CD8-positive, alpha-beta memory T cell (primary cell): ENCODE results near the gene RIPOR2. TPM values are rescaled to one million over a fixed set of nuclear protein-coding genes. Genes with fewer than 3 reads are reported as not detected.

Experiments
- CTCF ChIA-PET: fragments of 350-600 bp; sonication (Branson Sonifier 250); formaldehyde crosslinking; loops from one replicate; lab custom pipeline; 2021; ENCODE audit warnings: antibody characterized with exemption; lab: Charles Lee
- POLR2A ChIA-PET: fragments of 350-600 bp; sonication (Branson Sonifier 250); formaldehyde crosslinking; loops from one replicate; lab custom pipeline; 2021; ENCODE audit warnings: antibody characterized with exemption; lab: Charles Lee
- DNase-seq, 5 donors: peaks; one replicate each; pipeline versions ENCODE4 v3.0.0 to v3.0.0-alpha.2; 2020 to 2022; ENCODE audit warnings: mixed read lengths in 1 of 5
- H3K27ac ChIP-seq: one replicate; pipeline ENCODE4 v1.7.0; 2013; ENCODE audit warnings: low read depth, mild to moderate bottlenecking, low read length, moderate library complexity
- H3K27me3 ChIP-seq: 2 replicates; pipeline ENCODE4 v1.7.0; 2013; ENCODE audit warnings: low read length, mild to moderate bottlenecking; ENCODE audit not compliant: insufficient read depth, poor library complexity, severe bottlenecking
- H3K36me3 ChIP-seq: 2 replicates; pipeline ENCODE4 v1.7.0; 2013; ENCODE audit warnings: mild to moderate bottlenecking, low read length, moderate library complexity; ENCODE audit not compliant: insufficient read depth
- H3K4me1 ChIP-seq: 2 replicates; pipeline ENCODE4 v1.7.0; 2013; ENCODE audit warnings: mild to moderate bottlenecking, low read length, moderate library complexity; ENCODE audit not compliant: insufficient read depth
- H3K4me3 ChIP-seq: 2 replicates; pipeline ENCODE4 v1.7.0; 2013; ENCODE audit warnings: mild to moderate bottlenecking, low read length
- H3K9me3 ChIP-seq: 2 replicates; pipeline ENCODE4 v1.7.0; 2013; ENCODE audit warnings: mild to moderate bottlenecking, low read length
- H3K27ac Mint-ChIP-seq, 8 donors: one replicate each; pipeline ENCODE4 v1.8.0; 2020 to 2021; ENCODE audit warnings: mixed read lengths in 8 of 8, mild to moderate bottlenecking in 6 of 8, inconsistent platforms in 3 of 8, moderate library complexity in 3 of 8
- H3K27me3 Mint-ChIP-seq, 2 donors: one replicate each; pipeline ENCODE4 v1.8.0; 2020 to 2021; ENCODE audit warnings: mixed read lengths in 2 of 2, mild to moderate bottlenecking in 1 of 2, moderate library complexity in 1 of 2
- H3K36me3 Mint-ChIP-seq, 3 donors: one replicate each; pipeline ENCODE4 v1.8.0; 2020 to 2021; ENCODE audit warnings: mixed read lengths in 3 of 3, inconsistent platforms in 1 of 3, mild to moderate bottlenecking in 1 of 3
- H3K4me1 Mint-ChIP-seq, 3 donors: one replicate each; pipeline ENCODE4 v1.8.0; 2020 to 2021; ENCODE audit warnings: mixed read lengths in 3 of 3, inconsistent platforms in 1 of 3, mild to moderate bottlenecking in 1 of 3
- H3K4me3 Mint-ChIP-seq, 7 donors: one replicate each; pipeline ENCODE4 v1.8.0; 2020 to 2021; ENCODE audit warnings: mixed read lengths in 7 of 7, mild to moderate bottlenecking in 6 of 7, moderate library complexity in 4 of 7, inconsistent platforms in 2 of 7
- H3K9me3 Mint-ChIP-seq, 5 donors: one replicate each; pipeline ENCODE4 v1.8.0; 2020 to 2022; ENCODE audit warnings: mixed read lengths in 5 of 5, mild to moderate bottlenecking in 3 of 5, moderate library complexity in 2 of 5, inconsistent platforms in 1 of 5
- polyA plus RNA-seq: library from polyadenylated mRNA; unstranded; fragments of 300-500 nt; fragmentation: Illumina TruSeq; gene quantifications from one replicate; pipeline ENCODE4 v1.2.3, GENCODE V29; 2021
- total RNA-seq, 2 experiments: library from RNA; stranded (reverse); gene quantifications; one replicate each; pipeline ENCODE4 v1.2.3, GENCODE V29; 2021

The RIPOR2 gene
- total and polyA plus RNA-seq, 3 experiments from 2014 or later: 54.4 to 427 (median 58.2) TPM

- peaks cover 95% of the 10 kb centered on the region for H3K4me1 ChIP-seq
- H3K36me3 ChIP-seq: peaks cover 21% of the 10 kb centered on the region
- H3K4me3 ChIP-seq: peak overlapping the region; percentile 61
- peaks cover 96 to 97% (median 97%) of the 10 kb centered on the region in 3 donors for H3K4me1 Mint-ChIP-seq
- peak; percentile 20 to 63 (median 47) for DNase-seq
- no peaks in the 10 kb centered on the region for H3K9me3 Mint-ChIP-seq
- no peaks in the 10 kb centered on the region for H3K27me3 ChIP-seq
- POLR2A ChIA-PET: interaction anchor here (0.6 to 4.0 kb wide), 13 partner anchors 9 to 107 kb away, joined by 3 to 46 read pairs (median 4); partner anchors contain the start of gene RIPOR2
- peak overlapping the region; percentile 51 for H3K27ac ChIP-seq
- H3K27me3 Mint-ChIP-seq: no peaks in the 10 kb centered on the region
- peaks cover 0 to 90% (median 36%) of the 10 kb centered on the region in 3 donors for H3K36me3 Mint-ChIP-seq
- H3K27ac Mint-ChIP-seq: peak overlapping the region; percentile 90 to 99 (median 98)
- CTCF ChIA-PET: interaction anchor here (0.6 to 7.3 kb wide), 15 partner anchors 9 to 131 kb away, joined by 3 to 98 read pairs (median 7); partner anchors contain the start of gene RIPOR2
- H3K9me3 ChIP-seq: no peaks in the 10 kb centered on the region
- H3K4me3 Mint-ChIP-seq: peak overlapping the region; percentile 89 to 98 (median 94)
Observed at GRCh38 chr6:24910961-24911725, 24.6 kb downstream of the RIPOR2 start.

DNA sequence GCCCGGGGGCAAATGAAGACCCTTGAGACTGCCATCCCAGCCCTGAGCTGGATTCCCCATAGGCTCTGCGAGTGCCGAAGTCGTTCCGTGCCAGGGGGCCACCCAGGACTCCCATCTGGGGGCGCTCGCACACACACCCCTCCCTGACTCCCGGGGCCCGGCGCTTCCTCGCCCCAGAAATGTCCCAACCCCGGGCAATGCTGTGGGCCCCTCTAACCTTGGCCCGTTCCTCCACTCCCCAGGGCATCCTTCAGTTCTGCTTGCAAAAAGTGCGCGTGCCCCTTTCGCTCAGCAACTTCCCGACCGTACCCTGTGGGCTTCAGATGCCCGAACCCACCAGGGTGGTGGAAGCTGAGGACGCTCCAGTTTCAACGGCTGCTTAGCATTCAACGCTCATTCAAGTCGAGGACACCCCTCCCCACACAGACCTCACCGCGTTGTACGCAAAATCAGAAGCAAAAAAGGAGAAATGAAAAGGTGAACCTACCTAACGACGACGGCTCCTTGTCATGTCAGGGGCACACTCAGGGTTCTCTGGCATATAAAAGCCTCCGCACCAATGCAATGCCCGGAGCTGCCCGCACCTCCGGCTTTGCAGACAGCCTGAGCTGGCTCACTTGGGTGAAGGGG is 25.3 kb downstream of the RIPOR2 start:
- Histone ChIP-seq H3K9me3 (no peaks in the 10 kb centered on the region), H3K4me3 (peak overlapping the region; percentile 61), H3K27ac (peak overlapping the region; percentile 51), H3K4me1 (peaks cover 92% of the 10 kb centered on the region), H3K36me3 (peaks cover 19% of the 10 kb centered on the region), H3K27me3 (no peaks in the 10 kb centered on the region)
- peaks cover 0 to 90% (median 35%) of the 10 kb centered on the region in 3 donors for H3K36me3 Mint-ChIP-seq
- H3K9me3 Mint-ChIP-seq: no peaks in the 10 kb centered on the region
- peak overlapping the region; percentile 89 to 98 (median 94) for H3K4me3 Mint-ChIP-seq
- POLR2A ChIA-PET: interaction anchor here (0.6 to 4.0 kb wide), 12 partner anchors 10 to 108 kb away, joined by 3 to 46 read pairs (median 4); partner anchors contain the start of gene RIPOR2
- peak overlapping the region; percentile 86 to 99 (median 98) for H3K27ac Mint-ChIP-seq
- no peaks in the 10 kb centered on the region for H3K27me3 Mint-ChIP-seq
- peak in 2 of 5 donors; percentile 62 to 63 for DNase-seq
- CTCF ChIA-PET: interaction anchor here (0.6 to 7.3 kb wide), 25 partner anchors 10 to 160 kb away, joined by 3 to 98 read pairs (median 7); partner anchors contain the start of gene RIPOR2
- H3K4me1 Mint-ChIP-seq: peaks cover 96 to 97% (median 97%) of the 10 kb centered on the region in 3 donors

DNA sequence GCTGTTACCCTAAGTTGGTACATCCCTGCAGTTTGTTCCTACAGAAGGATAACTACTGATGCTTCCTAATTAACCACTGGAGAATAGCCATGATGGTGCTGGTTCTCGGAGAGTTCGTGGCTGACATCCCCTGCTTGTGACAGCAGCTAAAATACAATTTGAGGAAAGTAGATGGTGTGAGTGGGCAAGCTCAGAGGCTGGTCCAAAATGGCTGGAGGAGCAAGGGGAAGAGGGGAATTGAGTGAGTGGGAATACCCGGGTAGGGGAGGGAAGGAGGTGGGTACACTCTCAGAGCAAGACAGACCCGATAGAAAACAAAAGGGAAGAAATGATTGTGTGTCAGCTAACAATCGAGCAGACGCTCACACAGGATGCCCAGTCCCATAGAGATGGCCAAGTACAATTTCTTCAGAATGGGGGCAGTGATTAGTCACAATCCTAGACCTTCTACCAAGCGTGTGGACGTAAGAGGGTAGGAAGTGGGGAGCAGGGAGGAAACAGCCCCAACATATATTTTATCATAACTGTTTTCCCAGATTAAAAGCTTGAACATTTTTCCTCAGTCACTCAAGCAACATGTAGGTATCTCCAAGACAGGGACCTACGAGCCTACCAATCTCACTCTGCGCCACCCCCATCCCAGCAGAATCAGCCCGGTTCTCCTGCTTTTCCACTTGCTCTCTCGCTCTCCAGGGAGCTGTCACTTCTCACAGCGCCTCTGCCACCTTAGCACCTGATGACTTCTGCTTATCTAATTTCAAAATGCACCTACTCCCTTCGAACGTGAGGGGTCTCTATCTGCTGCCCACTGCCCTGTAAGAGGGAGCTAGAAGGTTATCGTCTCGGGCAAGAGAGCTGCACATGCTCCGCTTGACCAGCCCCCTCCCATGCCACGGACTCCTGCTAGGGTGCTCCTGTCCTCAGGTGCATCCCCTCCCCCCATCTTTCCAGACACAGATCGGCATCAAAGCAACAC is 26.2 kb downstream of the RIPOR2 start:
- H3K4me3 ChIP-seq: peak overlapping the region; percentile 61
- DNase-seq: no peak
- peaks cover 22% of the 10 kb centered on the region for H3K36me3 ChIP-seq
- Mint-ChIP-seq H3K27me3 (no peaks in the 10 kb centered on the region), H3K9me3 (no peaks in the 10 kb centered on the region), H3K36me3 (peaks cover 0 to 91% (median 31%) of the 10 kb centered on the region in 3 donors), H3K4me3 (peak overlapping the region; percentile 89 to 98 (median 94)), H3K4me1 (peaks cover 94 to 97% (median 97%) of the 10 kb centered on the region in 3 donors), H3K27ac (peak overlapping the region; percentile 86 to 99 (median 98))
- peaks cover 92% of the 10 kb centered on the region for H3K4me1 ChIP-seq
- POLR2A ChIA-PET: interaction anchor here (0.6 to 4.0 kb wide), 9 partner anchors 9 to 108 kb away, joined by 3 to 46 read pairs (median 4); partner anchors contain the start of gene RIPOR2
- no peak overlapping the region for H3K27ac ChIP-seq
- H3K9me3 ChIP-seq: no peaks in the 10 kb centered on the region
- H3K27me3 ChIP-seq: no peaks in the 10 kb centered on the region
- CTCF ChIA-PET: interaction anchor here (0.8 to 7.3 kb wide), 20 partner anchors 10 to 161 kb away, joined by 3 to 98 read pairs (median 8); partner anchors contain the start of gene RIPOR2

DNA sequence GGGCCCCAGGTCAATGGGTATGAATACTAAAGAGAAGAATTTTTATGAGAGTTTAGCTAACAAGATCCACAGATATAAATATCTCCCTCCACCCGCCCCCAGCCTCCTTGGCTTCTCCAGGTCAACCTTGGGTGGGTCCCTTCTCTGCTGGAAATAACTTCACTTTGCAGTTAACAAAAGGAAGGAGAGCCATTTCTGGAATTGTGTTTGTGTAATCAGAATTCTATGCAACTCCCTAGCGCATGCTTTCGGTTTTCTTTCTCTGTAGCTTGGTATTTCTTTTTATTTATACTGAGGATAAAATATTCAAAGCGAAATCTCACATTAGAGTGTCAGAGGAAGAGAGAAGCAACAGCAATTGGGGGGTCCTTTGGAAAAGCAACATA is 27.1 kb downstream of the RIPOR2 start:
- H3K4me3 ChIP-seq: peak overlapping the region; percentile 61
- H3K27me3 ChIP-seq: no peaks in the 10 kb centered on the region
- no peak overlapping the region for H3K27ac ChIP-seq
- Mint-ChIP-seq H3K27ac (peak overlapping the region; percentile 86 to 99 (median 98)), H3K4me1 (peaks cover 94 to 97% (median 97%) of the 10 kb centered on the region in 3 donors), H3K27me3 (no peaks in the 10 kb centered on the region), H3K4me3 (peak overlapping the region; percentile 89 to 98 (median 94)), H3K36me3 (peaks cover 5 to 91% (median 38%) of the 10 kb centered on the region in 3 donors), H3K9me3 (no peaks in the 10 kb centered on the region)
- no peak for DNase-seq
- CTCF ChIA-PET: interaction anchor here (1.4 to 7.3 kb wide), 12 partner anchors 9 to 162 kb away, joined by 3 to 98 read pairs (median 9); partner anchors contain the start of gene RIPOR2
- H3K9me3 ChIP-seq: no peaks in the 10 kb centered on the region
- POLR2A ChIA-PET: interaction anchor here (0.8 to 1.8 kb wide), 9 partner anchors 10 to 117 kb away, joined by 3 to 8 read pairs (median 3); no protein-coding TSS in a partner anchor
- H3K4me1 ChIP-seq: peaks cover 92% of the 10 kb centered on the region
- peaks cover 30% of the 10 kb centered on the region for H3K36me3 ChIP-seq

- Histone ChIP-seq H3K4me3 (no peak overlapping the region), H3K27ac (no peak overlapping the region), H3K27me3 (no peaks in the 10 kb centered on the region), H3K36me3 (peaks cover 25% of the 10 kb centered on the region), H3K4me1 (peaks cover 92% of the 10 kb centered on the region), H3K9me3 (no peaks in the 10 kb centered on the region)
- Mint-ChIP-seq H3K4me3 (peak overlapping the region; percentile 89 to 98 (median 94)), H3K4me1 (peaks cover 94 to 97% (median 96%) of the 10 kb centered on the region in 3 donors), H3K27me3 (no peaks in the 10 kb centered on the region), H3K27ac (peak overlapping the region; percentile 86 to 99 (median 98)), H3K36me3 (peaks cover 7 to 90% (median 40%) of the 10 kb centered on the region in 3 donors), H3K9me3 (no peaks in the 10 kb centered on the region)
- POLR2A ChIA-PET: interaction anchor here (0.8 to 1.8 kb wide), 8 partner anchors 9 to 117 kb away, joined by 3 to 8 read pairs (median 3); no protein-coding TSS in a partner anchor
- DNase-seq: no peak
- CTCF ChIA-PET: interaction anchor here (1.4 to 7.3 kb wide), 8 partner anchors 9 to 118 kb away, joined by 4 to 98 read pairs (median 13); partner anchors contain the start of gene RIPOR2
Observed at GRCh38 chr6:24907919-24908649, 27.7 kb downstream of the RIPOR2 start.

DNA sequence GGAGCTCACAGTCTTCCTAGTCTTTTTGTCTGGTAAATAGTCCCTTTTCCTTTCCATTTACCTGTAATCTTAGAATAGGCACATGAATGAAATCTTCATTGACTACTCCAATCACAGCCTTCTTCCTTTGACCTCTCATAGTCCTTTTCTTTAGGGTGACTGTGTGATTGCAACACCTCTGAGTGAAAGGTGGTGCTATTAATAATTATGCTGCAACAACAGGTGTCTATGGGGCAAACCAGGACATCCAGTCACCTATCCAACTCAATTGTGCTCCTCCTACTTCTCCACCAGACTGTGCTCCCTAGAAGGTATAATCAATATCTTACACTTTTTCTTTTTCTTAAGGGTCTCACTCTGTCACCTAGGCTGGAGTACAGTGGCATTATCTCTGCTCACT is 29.4 kb downstream of the RIPOR2 start:
- POLR2A ChIA-PET: no interaction called here

More for the DNA sequence above, 29.4 kb downstream of the RIPOR2 start:
- Mint-ChIP-seq H3K9me3 (no peaks in the 10 kb centered on the region), H3K4me3 (peak overlapping the region in 5 of 7 donors; percentile 3 to 89 (median 35)), H3K27ac (peak overlapping the region; percentile 20 to 99 (median 92)), H3K4me1 (peaks cover 91 to 97% (median 96%) of the 10 kb centered on the region in 3 donors), H3K27me3 (no peaks in the 10 kb centered on the region), H3K36me3 (peaks cover 17 to 87% (median 37%) of the 10 kb centered on the region in 3 donors)
- H3K9me3 ChIP-seq: no peaks in the 10 kb centered on the region
- H3K27me3 ChIP-seq: no peaks in the 10 kb centered on the region
- H3K4me1 ChIP-seq: peaks cover 92% of the 10 kb centered on the region
- peaks cover 29% of the 10 kb centered on the region for H3K36me3 ChIP-seq
- no peak overlapping the region for H3K27ac ChIP-seq
- CTCF ChIA-PET: interaction anchor here (2.3 kb wide), 1 partner anchor 51 kb away, joined by 6 read pairs; no protein-coding TSS in a partner anchor
- no peak overlapping the region for H3K4me3 ChIP-seq
- DNase-seq: no peak
